GM23338 (cell line): ENCODE results near the gene ADCY1. TPM values are rescaled to one million over a fixed set of nuclear protein-coding genes. Genes with fewer than 3 reads are reported as not detected.

Experiments
- ATAC-seq: fragments of 200-7000 bp; cut with Tn5 transposase; 3 replicates; pipeline ENCODE4 v1.9.1; 2020
- DNase-seq: peaks from one replicate; pipeline ENCODE4 v3.0.0-alpha.2; 2015; ENCODE audit warnings: low spot score
- H2AFZ ChIP-seq: fragments of 200-600 bp; sonication (generic); 2 replicates; pipeline ENCODE4 v1.8.0; 2016; ENCODE audit warnings: antibody characterized with exemption, mild to moderate bottlenecking, moderate library complexity
- H3F3A ChIP-seq: fragments of 200-600 bp; sonication (generic); replicated peaks from 2 replicates; pipeline ENCODE4 v1.8.0; 2017; ENCODE audit warnings: antibody characterized with exemption, mixed run types, low read depth
- H3K27ac ChIP-seq: fragments of 200-600 bp; sonication (generic); 2 replicates; pipeline ENCODE4 v1.6.1; 2016; ENCODE audit warnings: low read depth
- H3K27me3 ChIP-seq: fragments of 200-600 bp; sonication (generic); 2 replicates; pipeline ENCODE4 v1.8.0; 2016; ENCODE audit warnings: mild to moderate bottlenecking, mixed run types, moderate library complexity; ENCODE audit not compliant: insufficient read depth
- H3K36me3 ChIP-seq: fragments of 200-600 bp; sonication (generic); 2 replicates; pipeline ENCODE4 v1.8.0; 2016; ENCODE audit warnings: mild to moderate bottlenecking; ENCODE audit not compliant: insufficient read depth
- H3K4me1 ChIP-seq: fragments of 200-600 bp; sonication (generic); 2 replicates; pipeline ENCODE4 v1.8.0; 2016; ENCODE audit warnings: mild to moderate bottlenecking, moderate library complexity; ENCODE audit not compliant: insufficient read depth
- H3K4me2 ChIP-seq: fragments of 200-600 bp; sonication (generic); 2 replicates; pipeline ENCODE4 v1.7.1; 2017; ENCODE audit warnings: mixed run types
- H3K4me3 ChIP-seq: fragments of 200-600 bp; sonication (generic); 2 replicates; pipeline ENCODE4 v1.6.1; 2016; ENCODE audit warnings: mixed run types
- H3K79me2 ChIP-seq: fragments of 200-600 bp; sonication (generic); replicated peaks from 2 replicates; pipeline ENCODE4 v1.8.0; 2017; ENCODE audit warnings: mild to moderate bottlenecking; ENCODE audit not compliant: insufficient read depth
- H3K9me2 ChIP-seq: fragments of 200-600 bp; sonication (generic); 2 replicates; pipeline ENCODE4 v1.8.0; 2017; ENCODE audit not compliant: insufficient read depth
- H4K20me1 ChIP-seq: fragments of 200-600 bp; sonication (generic); replicated peaks from 2 replicates; pipeline ENCODE4 v1.8.0; 2017; ENCODE audit warnings: mild to moderate bottlenecking; ENCODE audit not compliant: insufficient read depth
- H3K27ac Mint-ChIP-seq: 2 replicates; pipeline ENCODE4 v1.8.0; 2020; ENCODE audit warnings: inconsistent platforms, mild to moderate bottlenecking, moderate library complexity, mixed read lengths
- H3K27me3 Mint-ChIP-seq: 3 replicates; pipeline ENCODE4 v1.8.0; 2022; ENCODE audit warnings: low read depth, mild to moderate bottlenecking, moderate library complexity, mixed read lengths, inconsistent platforms; ENCODE audit not compliant: insufficient read depth, poor library complexity
- H3K36me3 Mint-ChIP-seq: 3 replicates; pipeline ENCODE4 v1.8.0; 2021; ENCODE audit warnings: low read depth, mild to moderate bottlenecking, inconsistent platforms, moderate library complexity, mixed read lengths
- H3K4me1 Mint-ChIP-seq: 3 replicates; pipeline ENCODE4 v1.8.0; 2020; ENCODE audit warnings: mild to moderate bottlenecking, inconsistent platforms, mixed read lengths
- H3K4me3 Mint-ChIP-seq: 3 replicates; pipeline ENCODE4 v1.8.0; 2021; ENCODE audit warnings: moderate library complexity, mild to moderate bottlenecking, inconsistent platforms, mixed read lengths
- H3K9me3 Mint-ChIP-seq: 3 replicates; pipeline ENCODE4 v1.8.0; 2020; ENCODE audit warnings: moderate library complexity, mild to moderate bottlenecking, inconsistent platforms, mixed read lengths
- CREB1 ChIP-seq: fragments of 250-450 bp; sonication (Bioruptor Pico); IDR thresholded peaks from 2 replicates; pipeline ENCODE4 v1.5.0; 2020; ENCODE audit warnings: low read depth, mild to moderate bottlenecking, moderate library complexity
- EZH2phosphoT487 ChIP-seq: fragments of 200-600 bp; sonication (generic); IDR thresholded peaks from one replicate; pipeline ENCODE4 v1.8.1; 2018; ENCODE audit warnings: antibody characterized with exemption; ENCODE audit not compliant: unreplicated experiment
- JUNB ChIP-seq: IDR thresholded peaks from one replicate; pipeline ENCODE4 v1.6.1; 2016; ENCODE audit warnings: antibody characterized with exemption; ENCODE audit not compliant: unreplicated experiment
- POLR2AphosphoS5 ChIP-seq: IDR thresholded peaks from 2 replicates; pipeline ENCODE4 v1.6.1; 2016; ENCODE audit warnings: antibody characterized with exemption, low read depth
- polyA plus RNA-seq: library from polyadenylated mRNA; unstranded; fragments of >200 nt; fragmentation: Nextera tagmentation; extraction: Ambion mirVana; gene quantifications from 2 replicates; pipeline ENCODE4 v1.2.1, GENCODE V29; 2016
- total RNA-seq: library from RNA; depleted of rRNA; stranded (reverse); fragments of >200 nt; shearing (Covaris generic); gene quantifications from 2 replicates; pipeline ENCODE4 v1.2.3, GENCODE V29; 2014
- TF ChIP-seq, protein P1 (sequence below): fragments of 250-450 bp; sonication (Bioruptor Pico); IDR thresholded peaks from 2 replicates; pipeline ENCODE4 v1.5.0; 2020; ENCODE audit warnings: mild to moderate bottlenecking, moderate library complexity
- TF ChIP-seq, protein P2 (sequence below), 2 experiments: fragments of 200-600 bp in 1 of 2; sonication (generic) in 1 of 2; conservative IDR thresholded peaks; 2 replicates each; pipeline versions ENCODE4 v1.5.1 to v1.6.1; 2016 to 2017; ENCODE audit warnings: antibody characterized with exemption in 2 of 2, low read depth in 2 of 2, mild to moderate bottlenecking in 2 of 2, moderate library complexity in 1 of 2

ADCY1 gene
- total and polyA plus RNA-seq, 2 experiments from 2014 or later, result 2.3 to 18.7 TPM

DNA sequence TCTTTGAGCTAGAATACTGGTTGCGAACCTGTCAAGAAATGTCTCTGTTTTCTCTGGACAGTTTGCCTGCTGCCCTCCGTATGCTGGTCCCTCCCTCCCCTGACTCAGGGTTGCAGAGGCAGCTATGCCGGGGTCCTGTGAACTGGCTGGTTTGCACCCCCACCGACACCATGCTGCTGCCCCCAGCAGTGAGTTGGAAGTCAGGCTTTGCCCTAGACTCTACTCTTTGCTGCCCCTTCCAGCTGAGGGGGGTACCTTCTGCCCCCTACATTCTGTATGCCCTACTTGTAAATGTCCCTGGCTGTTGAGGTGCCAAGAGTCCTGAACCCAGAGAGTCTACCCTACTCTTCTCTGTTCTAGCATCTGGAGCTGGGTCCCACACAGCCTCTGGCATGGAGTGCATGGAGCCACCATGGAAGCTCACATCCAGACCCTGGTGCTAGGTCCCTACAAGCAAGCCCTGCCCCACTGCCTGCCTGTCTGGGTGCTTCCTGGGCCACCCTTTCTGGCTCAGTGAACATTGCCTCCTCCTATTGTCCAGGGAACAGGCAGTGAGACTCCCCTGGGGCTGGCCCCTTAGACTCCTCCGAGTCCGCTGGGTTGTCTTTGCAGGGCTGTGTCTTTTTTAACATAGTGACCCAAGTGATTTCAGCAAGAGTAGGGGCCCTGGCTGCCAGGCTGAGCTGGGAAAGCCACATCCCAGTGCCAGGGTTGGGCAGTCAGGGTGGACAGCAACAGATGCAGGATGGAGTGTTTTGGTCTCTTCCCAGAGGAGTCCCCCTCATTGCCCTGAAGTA is 138.9 kb downstream of the ADCY1 start:
- DNase-seq (no peak), ATAC-seq (no peak)
- Histone ChIP-seq H3K27me3 (no peaks in the 10 kb centered on the region), H3F3A (no peaks in the 10 kb centered on the region), H3K4me3 (no peak overlapping the region), H3K9me2 (no peaks in the 10 kb centered on the region), H4K20me1 (no peaks in the 10 kb centered on the region), H3K4me1 (no peaks in the 10 kb centered on the region), H3K36me3 (no peaks in the 10 kb centered on the region), H2AFZ (no peak overlapping the region), H3K79me2 (no peaks in the 10 kb centered on the region), H3K27ac (no peak overlapping the region), H3K4me2 (no peak overlapping the region)
- Mint-ChIP-seq H3K36me3 (peaks cover 9% of the 10 kb centered on the region), H3K27ac (no peak overlapping the region), H3K4me1 (no peaks in the 10 kb centered on the region), H3K4me3 (no peak overlapping the region), H3K9me3 (no peaks in the 10 kb centered on the region; the same call in 2 of the 3 replicates), H3K27me3 (no peaks in the 10 kb centered on the region)
- TF ChIP-seq, protein P1, sequence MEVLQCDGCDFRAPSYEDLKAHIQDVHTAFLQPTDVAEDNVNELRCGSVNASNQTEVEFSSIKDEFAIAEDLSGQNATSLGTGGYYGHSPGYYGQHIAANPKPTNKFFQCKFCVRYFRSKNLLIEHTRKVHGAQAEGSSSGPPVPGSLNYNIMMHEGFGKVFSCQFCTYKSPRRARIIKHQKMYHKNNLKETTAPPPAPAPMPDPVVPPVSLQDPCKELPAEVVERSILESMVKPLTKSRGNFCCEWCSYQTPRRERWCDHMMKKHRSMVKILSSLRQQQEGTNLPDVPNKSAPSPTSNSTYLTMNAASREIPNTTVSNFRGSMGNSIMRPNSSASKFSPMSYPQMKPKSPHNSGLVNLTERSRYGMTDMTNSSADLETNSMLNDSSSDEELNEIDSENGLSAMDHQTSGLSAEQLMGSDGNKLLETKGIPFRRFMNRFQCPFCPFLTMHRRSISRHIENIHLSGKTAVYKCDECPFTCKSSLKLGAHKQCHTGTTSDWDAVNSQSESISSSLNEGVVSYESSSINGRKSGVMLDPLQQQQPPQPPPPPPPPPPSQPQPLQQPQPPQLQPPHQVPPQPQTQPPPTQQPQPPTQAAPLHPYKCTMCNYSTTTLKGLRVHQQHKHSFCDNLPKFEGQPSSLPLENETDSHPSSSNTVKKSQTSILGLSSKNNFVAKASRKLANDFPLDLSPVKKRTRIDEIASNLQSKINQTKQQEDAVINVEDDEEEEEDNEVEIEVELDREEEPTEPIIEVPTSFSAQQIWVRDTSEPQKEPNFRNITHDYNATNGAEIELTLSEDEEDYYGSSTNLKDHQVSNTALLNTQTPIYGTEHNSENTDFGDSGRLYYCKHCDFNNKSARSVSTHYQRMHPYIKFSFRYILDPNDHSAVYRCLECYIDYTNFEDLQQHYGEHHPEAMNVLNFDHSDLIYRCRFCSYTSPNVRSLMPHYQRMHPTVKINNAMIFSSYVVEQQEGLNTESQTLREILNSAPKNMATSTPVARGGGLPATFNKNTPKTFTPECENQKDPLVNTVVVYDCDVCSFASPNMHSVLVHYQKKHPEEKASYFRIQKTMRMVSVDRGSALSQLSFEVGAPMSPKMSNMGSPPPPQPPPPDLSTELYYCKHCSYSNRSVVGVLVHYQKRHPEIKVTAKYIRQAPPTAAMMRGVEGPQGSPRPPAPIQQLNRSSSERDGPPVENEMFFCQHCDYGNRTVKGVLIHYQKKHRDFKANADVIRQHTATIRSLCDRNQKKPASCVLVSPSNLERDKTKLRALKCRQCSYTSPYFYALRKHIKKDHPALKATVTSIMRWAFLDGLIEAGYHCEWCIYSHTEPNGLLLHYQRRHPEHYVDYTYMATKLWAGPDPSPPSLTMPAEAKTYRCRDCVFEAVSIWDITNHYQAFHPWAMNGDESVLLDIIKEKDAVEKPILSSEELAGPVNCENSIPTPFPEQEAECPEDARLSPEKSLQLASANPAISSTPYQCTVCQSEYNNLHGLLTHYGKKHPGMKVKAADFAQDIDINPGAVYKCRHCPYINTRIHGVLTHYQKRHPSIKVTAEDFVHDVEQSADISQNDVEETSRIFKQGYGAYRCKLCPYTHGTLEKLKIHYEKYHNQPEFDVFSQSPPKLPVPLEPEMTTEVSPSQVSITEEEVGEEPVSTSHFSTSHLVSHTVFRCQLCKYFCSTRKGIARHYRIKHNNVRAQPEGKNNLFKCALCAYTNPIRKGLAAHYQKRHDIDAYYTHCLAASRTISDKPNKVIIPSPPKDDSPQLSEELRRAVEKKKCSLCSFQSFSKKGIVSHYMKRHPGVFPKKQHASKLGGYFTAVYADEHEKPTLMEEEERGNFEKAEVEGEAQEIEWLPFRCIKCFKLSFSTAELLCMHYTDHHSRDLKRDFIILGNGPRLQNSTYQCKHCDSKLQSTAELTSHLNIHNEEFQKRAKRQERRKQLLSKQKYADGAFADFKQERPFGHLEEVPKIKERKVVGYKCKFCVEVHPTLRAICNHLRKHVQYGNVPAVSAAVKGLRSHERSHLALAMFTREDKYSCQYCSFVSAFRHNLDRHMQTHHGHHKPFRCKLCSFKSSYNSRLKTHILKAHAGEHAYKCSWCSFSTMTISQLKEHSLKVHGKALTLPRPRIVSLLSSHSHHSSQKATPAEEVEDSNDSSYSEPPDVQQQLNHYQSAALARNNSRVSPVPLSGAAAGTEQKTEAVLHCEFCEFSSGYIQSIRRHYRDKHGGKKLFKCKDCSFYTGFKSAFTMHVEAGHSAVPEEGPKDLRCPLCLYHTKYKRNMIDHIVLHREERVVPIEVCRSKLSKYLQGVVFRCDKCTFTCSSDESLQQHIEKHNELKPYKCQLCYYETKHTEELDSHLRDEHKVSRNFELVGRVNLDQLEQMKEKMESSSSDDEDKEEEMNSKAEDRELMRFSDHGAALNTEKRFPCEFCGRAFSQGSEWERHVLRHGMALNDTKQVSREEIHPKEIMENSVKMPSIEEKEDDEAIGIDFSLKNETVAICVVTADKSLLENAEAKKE (CRISPR knock-in tag), result no peak
- TF ChIP-seq JUNB (no peak), CREB1 (CRISPR knock-in tag) (no peak), POLR2AphosphoS5 (no peak), EZH2phosphoT487 (no peak)
- TF ChIP-seq, protein P2, sequence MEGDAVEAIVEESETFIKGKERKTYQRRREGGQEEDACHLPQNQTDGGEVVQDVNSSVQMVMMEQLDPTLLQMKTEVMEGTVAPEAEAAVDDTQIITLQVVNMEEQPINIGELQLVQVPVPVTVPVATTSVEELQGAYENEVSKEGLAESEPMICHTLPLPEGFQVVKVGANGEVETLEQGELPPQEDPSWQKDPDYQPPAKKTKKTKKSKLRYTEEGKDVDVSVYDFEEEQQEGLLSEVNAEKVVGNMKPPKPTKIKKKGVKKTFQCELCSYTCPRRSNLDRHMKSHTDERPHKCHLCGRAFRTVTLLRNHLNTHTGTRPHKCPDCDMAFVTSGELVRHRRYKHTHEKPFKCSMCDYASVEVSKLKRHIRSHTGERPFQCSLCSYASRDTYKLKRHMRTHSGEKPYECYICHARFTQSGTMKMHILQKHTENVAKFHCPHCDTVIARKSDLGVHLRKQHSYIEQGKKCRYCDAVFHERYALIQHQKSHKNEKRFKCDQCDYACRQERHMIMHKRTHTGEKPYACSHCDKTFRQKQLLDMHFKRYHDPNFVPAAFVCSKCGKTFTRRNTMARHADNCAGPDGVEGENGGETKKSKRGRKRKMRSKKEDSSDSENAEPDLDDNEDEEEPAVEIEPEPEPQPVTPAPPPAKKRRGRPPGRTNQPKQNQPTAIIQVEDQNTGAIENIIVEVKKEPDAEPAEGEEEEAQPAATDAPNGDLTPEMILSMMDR (conservative IDR thresholded peaks at IDR 0.05; ENCODE audit: low read depth in 2 of 2), result no peak
